Keratinocyte (primary cell): ENCODE results near the gene WDR74. TPM values are rescaled to one million over a fixed set of nuclear protein-coding genes. Genes with fewer than 3 reads are reported as not detected.

Source experiments
- DNase-seq: peaks from one replicate; pipeline ENCODE4 v3.0.0-alpha.2; 2011; ENCODE audit warnings: low read depth, missing footprints, low spot score
- FAIRE-seq: peaks from 2 replicates; lab custom pipeline; 2011; peaks lifted over from hg19 to GRCh38; lab: Jason Lieb, UNC
- H2AFZ ChIP-seq: 2 replicates; pipeline ENCODE4 v1.6.0; 2012; ENCODE audit warnings: low read length, control low read depth, inconsistent platforms; ENCODE audit not compliant: control insufficient read depth
- H3K27ac ChIP-seq: 2 replicates; pipeline ENCODE4 v1.5.1; 2011; ENCODE audit warnings: low read length; ENCODE audit not compliant: control insufficient read depth, insufficient read depth
- H3K27me3 ChIP-seq: 3 replicates; pipeline ENCODE4 v1.6.0; 2011; ENCODE audit warnings: low read length; ENCODE audit not compliant: control insufficient read depth, insufficient read depth; ENCODE audit errors: extremely low read depth
- H3K36me3 ChIP-seq, 2 experiments: 2 replicates in 1 of 2; 3 replicates in 1 of 2; pipeline ENCODE4 v1.5.1; 2011; ENCODE audit warnings: low read length in 2 of 2, mild to moderate bottlenecking in 1 of 2; ENCODE audit not compliant: control insufficient read depth in 2 of 2, insufficient read depth in 2 of 2; ENCODE audit errors: extremely low read depth in 1 of 2
- H3K4me1 ChIP-seq: 3 replicates; pipeline ENCODE4 v1.5.1; 2011; ENCODE audit warnings: low read length; ENCODE audit not compliant: control insufficient read depth, insufficient read depth; ENCODE audit errors: extremely low read depth
- H3K4me2 ChIP-seq: 3 replicates; pipeline ENCODE4 v1.6.0; 2011; ENCODE audit warnings: low read depth, low read length; ENCODE audit not compliant: control insufficient read depth, insufficient read depth; ENCODE audit errors: extremely low read depth
- H3K4me3 ChIP-seq, 3 experiments: fragments of 200-600 bp in 1 of 3; sonication (generic) in 1 of 3; 2 replicates in 2 of 3; 3 replicates in 1 of 3; pipeline ENCODE4 v1.5.1; 2011 to 2016; ENCODE audit warnings: low read length in 3 of 3, mild to moderate bottlenecking in 3 of 3, control low read depth in 2 of 3, inconsistent platforms in 1 of 3, low read depth in 1 of 3, mixed read lengths in 1 of 3, mixed run types in 1 of 3, moderate library complexity in 1 of 3; ENCODE audit not compliant: control insufficient read depth in 2 of 3, insufficient read depth in 2 of 3; ENCODE audit errors: extremely low read depth in 1 of 3
- H3K79me2 ChIP-seq: 2 replicates; pipeline ENCODE4 v1.6.0; 2012; ENCODE audit warnings: low read length; ENCODE audit not compliant: control insufficient read depth, insufficient read depth
- H3K9ac ChIP-seq: 3 replicates; pipeline ENCODE4 v1.6.0; 2011; ENCODE audit warnings: low read length; ENCODE audit not compliant: control insufficient read depth, insufficient read depth; ENCODE audit errors: extremely low read depth
- H3K9me1 ChIP-seq: 3 replicates; pipeline ENCODE4 v1.6.0; 2011; ENCODE audit warnings: low read length; ENCODE audit not compliant: control insufficient read depth, insufficient read depth; ENCODE audit errors: extremely low read depth
- H3K9me3 ChIP-seq: 2 replicates; pipeline ENCODE4 v1.5.1; 2012; ENCODE audit warnings: low read depth, low read length; ENCODE audit not compliant: control insufficient read depth
- H4K20me1 ChIP-seq: 3 replicates; pipeline ENCODE4 v1.6.0; 2011; ENCODE audit warnings: low read length; ENCODE audit not compliant: control insufficient read depth, insufficient read depth; ENCODE audit errors: extremely low read depth
- CTCF ChIP-seq, 3 experiments: IDR thresholded peaks in 1 of 3; conservative IDR thresholded peaks in 1 of 3; optimal IDR thresholded peaks in 1 of 3; 2 replicates in 2 of 3; 3 replicates in 1 of 3; pipeline versions ENCODE3 to v1.5.1; 2011; ENCODE audit warnings: low read length in 3 of 3, mild to moderate bottlenecking in 3 of 3, moderate library complexity in 2 of 3, control low read depth in 1 of 3, inconsistent platforms in 1 of 3; ENCODE audit not compliant: insufficient read depth in 2 of 3; ENCODE audit errors: extremely low read depth in 1 of 3
- EZH2 ChIP-seq: IDR thresholded peaks from one replicate; pipeline ENCODE4 v1.6.1; 2012; ENCODE audit warnings: inconsistent platforms, mild to moderate bottlenecking, low read length, moderate library complexity
- dilution Hi-C: fragments of 300-500 bp; cut with MboI; formaldehyde crosslinking; loops from one replicate; pipeline ENCODE4 v1.7.0; 2020; ENCODE audit warnings: low sequenced_read_pairs; ENCODE audit not compliant: extremely low pct_ligation_motif_present
- polyA plus RNA-seq, 5 experiments: library from polyadenylated mRNA; depleted of rRNA in 3 of 5; stranded (reverse) in 3 of 5; stranded (forward) in 1 of 5; unstranded in 1 of 5; fragments of >200 nt; gene quantifications; 1 replicate in 1 of 5; 2 replicates in 3 of 5; 3 replicates in 1 of 5; pipeline versions ENCODE4 v1.2.1 to v1.2.3, GENCODE V29; 2011 to 2012; ENCODE audit warnings: missing spikeins in 2 of 5, low read depth in 1 of 5, low replicate concordance in 1 of 5

WDR74 gene
- polyA plus RNA-seq, 1 donor (not counting 4 experiments of a cell fraction or from before 2014, with no cell fraction given) = 44.5 TPM

GRCh38 chr11:62804310-62805075, 34.9 kb downstream of the WDR74 start:
- H3K27ac ChIP-seq = peak overlapping the region; percentile 80
- H3K9me3 ChIP-seq = no peaks in the 10 kb centered on the region
- H3K4me1 ChIP-seq = peaks cover 20% of the 10 kb centered on the region
- TF ChIP-seq EZH2 = no peak
- no peak for TF ChIP-seq CTCF (optimal IDR thresholded peaks at IDR 0.05 in 1 of 3, IDR thresholded peaks at IDR 0.05 in 1 of 3, conservative IDR thresholded peaks at IDR 0.05 in 1 of 3; ENCODE audit: extremely low read depth in 1 of 3, insufficient read depth in 2 of 3, low read length in 3 of 3)
- peak overlapping the region; percentile 96 for H3K9ac ChIP-seq
- no peaks in the 10 kb centered on the region for H3K9me1 ChIP-seq
- peak overlapping the region; percentile 66 to 99 (median 99) for H3K4me3 ChIP-seq
- DNase-seq (no peak), FAIRE-seq (no peak)
- no peaks in the 10 kb centered on the region for H3K27me3 ChIP-seq
- H2AFZ ChIP-seq = no peak overlapping the region
- peak overlapping the region; percentile 99 for H3K4me2 ChIP-seq
- H3K36me3 ChIP-seq = peaks cover 24 to 39% of the 10 kb centered on the region in 2 experiments
- H4K20me1 ChIP-seq = peaks cover 6% of the 10 kb centered on the region
- dilution Hi-C loops = no loop called here
- peaks cover 22% of the 10 kb centered on the region for H3K79me2 ChIP-seq

- dilution Hi-C loops = no loop called here
- H3K79me2 ChIP-seq = peaks cover 22% of the 10 kb centered on the region
- H3K9me1 ChIP-seq = no peaks in the 10 kb centered on the region
- no peak overlapping the region for H3K4me3 ChIP-seq
- H3K36me3 ChIP-seq = peaks cover 35 to 64% of the 10 kb centered on the region in 2 experiments
- FAIRE-seq (no peak), DNase-seq (no peak)
- no peak overlapping the region for H3K4me2 ChIP-seq
- no peak overlapping the region for H3K9ac ChIP-seq
- H3K9me3 ChIP-seq = no peaks in the 10 kb centered on the region
- no peak overlapping the region for H3K27ac ChIP-seq
- no peak for TF ChIP-seq EZH2
- TF ChIP-seq CTCF (optimal IDR thresholded peaks at IDR 0.05 in 1 of 3, IDR thresholded peaks at IDR 0.05 in 1 of 3, conservative IDR thresholded peaks at IDR 0.05 in 1 of 3; ENCODE audit: extremely low read depth in 1 of 3, insufficient read depth in 2 of 3, low read length in 3 of 3) = no peak
- H4K20me1 ChIP-seq = peaks cover 6% of the 10 kb centered on the region
- H2AFZ ChIP-seq = no peak overlapping the region
- H3K27me3 ChIP-seq = no peaks in the 10 kb centered on the region
- H3K4me1 ChIP-seq = peaks cover 11% of the 10 kb centered on the region
These were observed 38.3 kb downstream of the WDR74 start for GRCh38 chr11:62801071-62801470.
